Muscle of back (tissue), 11 donors: Measurements from ENCODE around the gene SNN. TPM values are rescaled to one million over a fixed set of nuclear protein-coding genes. Genes with fewer than 3 reads are reported as not detected.

Experiments
- DNase-seq, 3 donors: peaks; one replicate each; pipeline versions ENCODE4 v3.0.0 to v3.0.0-alpha.2; 2013
- polyA plus RNA-seq, 10 donors: library from polyadenylated mRNA; unstranded; fragments of 120-200 nt; gene quantifications; one replicate each; pipeline ENCODE4 v1.2.1, GENCODE V29; 2013; ENCODE audit not compliant: insufficient read length in 10 of 10

The SNN gene
- polyA plus RNA-seq, 10 donors = 19.6 to 30.6 (median 25.5) TPM

DNA sequence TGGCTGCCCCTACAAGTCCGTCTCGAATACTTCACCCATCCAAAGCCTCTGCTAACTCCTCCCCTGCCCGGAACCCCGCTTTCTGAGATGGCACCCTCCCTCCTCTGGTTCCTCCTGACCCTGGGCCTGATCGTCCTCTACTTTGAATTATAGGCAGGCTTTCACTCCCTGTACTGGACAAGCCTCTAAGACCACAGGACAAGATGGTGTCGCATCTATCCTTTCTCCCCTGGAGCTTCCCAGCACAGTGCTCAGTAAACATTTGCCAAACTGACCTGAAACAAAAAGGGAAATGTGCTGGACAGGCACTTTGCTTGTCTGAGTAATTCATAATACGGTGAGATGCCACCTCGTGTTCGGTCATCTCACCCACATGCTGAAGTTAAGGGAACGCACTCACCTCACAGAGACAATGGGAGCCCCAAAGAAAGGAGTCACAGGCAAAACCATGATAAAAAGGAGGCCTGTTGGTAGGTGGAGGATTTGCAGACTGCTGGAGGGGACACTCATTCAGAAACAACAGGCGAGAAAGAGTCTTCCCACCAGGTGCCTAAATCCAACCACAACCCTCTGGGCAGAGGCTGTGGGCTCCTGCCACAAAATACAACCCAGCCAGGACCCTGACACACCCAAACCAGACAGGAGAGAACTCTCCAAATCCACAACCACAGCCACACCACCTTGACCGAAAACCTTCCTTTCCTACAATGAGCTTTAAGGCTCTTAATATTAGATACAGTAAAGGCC, 28.2 kb downstream of the SNN start:
- no peak for DNase-seq

- no peak for DNase-seq
Measured at GRCh38 chr16:11697319-11697718, 29.1 kb downstream of the SNN start.

GRCh38 chr16:11698271-11698689, 30.0 kb downstream of the SNN start:
- DNase-seq = no peak

- no peak for DNase-seq
Measured at GRCh38 chr16:11699234-11699894, 31.1 kb downstream of the SNN start.

GRCh38 chr16:11700264-11701029, 32.2 kb downstream of the SNN start:
- no peak for DNase-seq

DNA sequence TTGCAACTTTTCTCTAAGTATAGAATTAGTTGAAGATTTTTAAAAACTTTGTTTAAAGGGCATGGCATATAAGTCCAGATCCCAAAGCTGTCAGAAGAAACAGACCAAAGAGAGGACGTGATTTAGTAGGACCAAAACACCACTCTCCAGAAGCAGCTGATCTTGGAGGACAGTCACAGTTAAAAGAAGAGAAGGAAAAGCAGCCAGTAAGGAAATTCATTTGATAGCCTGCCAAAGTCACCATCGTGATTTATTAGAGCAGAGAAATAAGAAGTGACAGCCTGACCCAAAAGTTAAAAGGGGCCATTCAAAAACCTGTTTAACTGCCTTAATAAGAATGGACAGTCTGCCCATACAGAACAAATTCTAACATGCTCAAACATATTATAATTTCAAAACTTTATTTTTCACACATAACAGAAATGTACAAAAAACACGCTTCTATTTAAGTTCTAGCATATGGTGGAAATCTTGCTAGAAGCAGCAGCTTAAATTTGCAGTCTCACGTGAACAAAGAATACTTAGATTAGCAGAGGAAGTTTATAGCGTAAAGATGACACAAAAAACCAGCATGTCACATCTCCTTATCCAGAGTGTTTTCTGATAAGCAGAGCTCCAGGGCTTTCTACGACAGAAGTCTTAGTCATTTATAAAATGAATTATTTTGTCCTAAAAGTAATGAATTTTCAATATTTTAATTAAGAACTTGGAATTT, 37.2 kb downstream of the SNN start:
- DNase-seq = no peak

- DNase-seq = no peak
Measured at GRCh38 chr16:11706180-11706742, 38.0 kb downstream of the SNN start.

DNA sequence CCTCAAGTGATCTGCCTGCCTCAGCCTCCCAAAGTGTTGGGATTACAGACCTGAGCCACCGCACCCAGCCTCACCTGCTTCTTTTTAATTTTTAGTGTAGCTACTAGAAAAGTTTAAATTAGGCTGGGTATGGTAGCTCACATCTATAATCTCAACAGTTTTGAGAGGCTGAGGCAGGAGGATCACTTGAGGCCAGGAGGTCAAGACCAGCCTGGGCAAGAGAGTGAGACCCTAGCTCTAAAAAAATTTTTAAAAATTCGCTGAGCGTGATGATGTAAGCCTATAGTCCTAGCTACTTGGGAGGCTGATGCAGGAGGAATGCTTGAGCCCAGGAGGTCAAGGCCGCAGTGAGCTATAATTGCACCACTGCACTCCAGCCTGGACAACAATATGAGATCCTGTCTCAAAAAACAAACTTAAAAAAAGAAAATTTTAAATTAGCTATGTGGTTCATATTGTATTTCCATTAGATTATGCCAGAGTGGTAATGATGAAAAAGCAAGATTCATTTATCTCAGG, 39.5 kb downstream of the SNN start:
- no peak for DNase-seq

DNA sequence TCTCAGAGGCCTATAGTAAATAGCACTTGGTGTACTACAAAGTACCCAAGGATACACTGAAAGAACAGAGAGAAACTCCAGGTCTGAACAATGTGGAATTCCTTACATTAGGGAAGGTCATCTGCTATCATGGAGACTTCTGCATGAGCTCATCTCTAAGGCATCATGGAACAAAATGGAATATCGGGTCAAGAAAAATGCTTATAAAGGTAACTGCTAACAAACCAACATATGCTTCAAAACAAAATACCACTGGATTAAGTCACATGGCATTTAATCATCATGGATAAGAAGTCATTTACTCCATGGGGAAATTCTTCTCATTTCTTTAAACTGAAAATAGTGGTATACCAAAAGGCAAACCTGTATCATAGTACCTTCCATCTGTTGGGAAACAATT, 40.2 kb downstream of the SNN start:
- no peak for DNase-seq

DNA sequence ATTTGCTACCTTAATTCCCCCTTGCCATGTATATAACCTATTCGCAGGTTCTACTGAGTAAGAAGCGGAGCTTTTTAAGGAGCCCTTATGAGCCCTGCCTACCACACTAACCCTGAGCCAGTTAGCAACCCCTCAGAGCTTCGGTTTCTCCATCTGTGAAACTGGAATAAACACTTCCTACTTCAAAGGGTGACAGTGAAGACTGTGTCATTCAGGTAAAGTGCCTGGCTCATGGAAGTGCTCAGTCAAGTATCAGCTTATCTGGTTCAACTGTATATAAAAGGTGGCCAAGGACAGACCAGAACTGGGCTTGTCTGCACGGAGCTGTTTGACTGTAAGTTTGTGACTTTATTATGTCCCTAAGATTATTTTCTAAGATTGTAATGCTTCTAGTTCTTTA, 43.4 kb downstream of the SNN start:
- no peak for DNase-seq

- no peak for DNase-seq
Measured at GRCh38 chr16:11712122-11712521, 43.9 kb downstream of the SNN start.

- DNase-seq = no peak
Measured at GRCh38 chr16:11715246-11715947, 47.1 kb downstream of the SNN start.

DNA sequence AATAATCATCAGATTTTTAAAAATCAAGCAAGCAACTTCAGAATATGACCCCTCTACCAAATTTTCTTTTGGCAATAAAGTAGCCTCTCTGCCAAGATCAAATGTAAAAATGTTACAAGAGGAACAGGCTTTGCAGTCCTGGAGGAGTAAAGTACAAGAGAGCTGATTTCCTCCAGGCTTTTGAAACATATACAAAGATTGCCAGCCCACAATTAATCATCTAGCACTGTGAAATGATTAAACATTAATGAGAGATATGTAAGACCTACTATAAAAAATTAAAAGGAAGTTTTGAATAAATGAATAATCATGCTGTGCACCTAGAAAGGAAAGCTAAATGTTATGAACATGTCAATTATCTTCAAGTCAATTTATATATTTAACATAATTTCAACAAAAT, 48.1 kb downstream of the SNN start:
- DNase-seq = no peak

DNA sequence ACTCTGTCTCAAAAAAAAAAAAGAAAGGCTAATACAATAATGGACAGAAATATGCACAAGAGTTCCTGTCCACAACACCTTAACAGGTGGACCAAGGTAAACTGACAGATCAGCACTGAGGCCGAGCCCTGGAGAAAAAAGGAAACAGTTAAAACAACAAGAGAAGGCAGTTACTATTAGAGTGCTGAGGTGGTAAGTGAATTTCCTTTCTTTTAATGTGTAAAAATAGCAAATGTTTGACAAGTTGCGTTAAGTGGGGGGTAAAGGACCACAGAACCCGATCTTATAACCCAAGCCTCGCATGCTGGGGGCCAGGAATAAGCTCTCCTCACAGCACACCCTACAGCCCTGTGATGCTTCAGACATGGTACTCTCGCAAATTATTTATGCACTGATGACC, 49.6 kb downstream of the SNN start:
- DNase-seq = no peak

- no peak for DNase-seq
Measured at GRCh38 chr16:11719171-11719570, 50.9 kb downstream of the SNN start.

DNA sequence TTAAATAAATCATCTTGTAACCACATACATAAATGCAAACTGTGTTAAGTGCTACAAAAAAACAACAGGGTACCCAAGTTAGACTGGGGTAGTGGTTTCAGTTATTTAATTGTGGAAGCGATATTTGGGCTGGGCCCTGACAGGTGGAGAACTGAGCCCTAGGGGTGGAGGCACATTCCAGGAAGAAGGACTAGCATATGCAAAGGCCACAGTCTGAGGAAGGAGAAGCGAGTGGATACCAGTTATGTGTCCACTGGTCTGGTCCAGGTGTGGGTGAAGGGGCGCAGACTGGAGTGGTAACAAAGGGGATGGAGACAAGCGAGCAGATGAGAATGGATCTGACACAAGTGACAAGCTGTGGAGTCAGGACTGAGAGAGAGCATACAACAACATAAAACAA, 51.5 kb downstream of the SNN start:
- no peak for DNase-seq

DNA sequence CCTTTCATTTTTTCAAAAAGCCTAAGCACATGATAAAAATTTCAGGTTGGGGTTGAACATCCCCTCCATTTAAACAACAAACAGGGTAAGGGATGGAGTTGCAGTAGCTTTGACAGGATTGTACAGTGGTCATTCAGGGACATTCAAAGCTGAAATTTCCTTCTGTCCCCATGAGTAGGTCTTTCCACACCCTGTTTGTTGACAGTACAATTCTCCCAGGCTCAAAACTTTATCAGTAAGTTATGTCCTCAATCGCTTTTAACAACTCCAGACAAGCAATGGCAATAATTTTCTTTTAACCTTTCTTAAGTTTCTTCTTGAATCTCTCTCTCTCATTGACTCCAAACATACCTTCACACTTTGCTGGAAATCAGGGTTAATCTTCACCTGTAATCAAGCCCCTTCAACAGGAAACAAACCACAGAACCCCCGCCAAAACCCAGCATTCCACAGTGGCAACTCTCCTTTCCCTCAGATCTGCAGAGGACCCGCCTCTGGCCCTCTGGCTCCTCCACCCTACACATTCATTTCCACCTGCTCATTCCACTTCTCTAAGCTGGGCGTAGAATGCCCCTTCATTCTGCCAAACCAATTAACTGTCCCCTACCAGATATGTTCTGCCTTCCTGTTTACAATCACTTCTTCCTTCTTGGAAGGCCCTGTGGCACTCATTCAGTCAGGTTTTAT, 53.7 kb downstream of the SNN start:
- DNase-seq = no peak

GRCh38 chr16:11722468-11722808, 54.2 kb downstream of the SNN start:
- DNase-seq = no peak

DNA sequence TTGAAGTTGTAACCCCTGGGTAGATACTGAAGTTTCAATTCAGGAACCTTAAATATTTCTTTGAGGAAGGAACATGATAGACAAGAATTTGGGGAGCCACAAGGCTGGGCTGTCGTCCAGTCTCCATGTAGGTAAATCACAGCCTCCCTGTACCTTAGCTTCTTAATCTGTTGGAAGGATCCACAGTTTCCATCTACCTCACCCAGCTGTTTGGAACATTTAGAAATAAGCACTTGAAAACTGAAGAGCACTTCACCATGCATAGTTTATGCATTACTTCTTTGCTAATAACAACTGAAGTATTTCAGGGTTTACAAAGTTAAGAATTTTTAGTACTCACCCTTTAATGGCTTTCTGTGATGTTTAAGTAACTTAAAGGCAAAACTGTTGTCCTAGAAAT, 57.2 kb downstream of the SNN start:
- DNase-seq = no peak

DNA sequence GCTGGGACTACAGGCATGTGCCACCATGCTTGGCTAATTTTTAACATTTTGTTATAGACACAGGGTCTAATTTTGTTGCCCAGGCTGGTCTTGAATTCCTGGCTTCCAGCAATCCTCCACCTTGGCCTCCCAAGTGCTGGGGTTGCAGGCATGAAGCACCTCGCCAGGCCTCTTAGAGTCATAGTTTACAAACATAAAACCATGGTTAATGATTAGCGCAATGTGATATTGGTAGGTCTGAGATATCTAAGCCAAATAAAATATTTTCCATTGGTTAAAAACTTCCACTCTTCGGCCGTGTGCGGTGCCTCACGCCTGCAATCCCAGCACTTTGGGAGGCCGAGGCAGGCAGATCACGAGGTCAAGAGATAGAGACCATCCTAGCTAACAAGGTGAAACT, 57.8 kb downstream of the SNN start:
- DNase-seq = no peak
